Iris pigment epithelial cell (primary cell): ENCODE data around the gene TTC34.
"Not testable (repeated sequence)": the region's sequence is repeated elsewhere in the genome, so short reads cannot be mapped to it uniquely, and the experiment has no call there.

Experiments
- DNase-seq: peaks from one replicate; pipeline ENCODE4 v3.0.0-alpha.2; 2011; ENCODE audit warnings: low read depth

Gene TTC34

GRCh38 chr1:2810899-2811532, 9.5 kb upstream of the TTC34 start:
- DNase-seq: no peak

- no peak for DNase-seq
Measured at GRCh38 chr1:2810281-2810680, 8.8 kb upstream of the TTC34 start.

GRCh38 chr1:2809656-2810055, 8.2 kb upstream of the TTC34 start:
- no peak for DNase-seq

GRCh38 chr1:2808831-2809605, 7.5 kb upstream of the TTC34 start:
- DNase-seq: no peak

- no peak for DNase-seq
Measured at GRCh38 chr1:2808386-2808705, 6.9 kb upstream of the TTC34 start.

- no peak for DNase-seq
Measured at GRCh38 chr1:2807678-2808385, 6.3 kb upstream of the TTC34 start.

- DNase-seq: no peak
Measured at GRCh38 chr1:2807036-2807435, 5.5 kb upstream of the TTC34 start.

GRCh38 chr1:2806591-2806990, 5.1 kb upstream of the TTC34 start:
- DNase-seq: no peak

GRCh38 chr1:2805801-2806430, 4.4 kb upstream of the TTC34 start:
- DNase-seq: no peak

GRCh38 chr1:2804628-2805351, 3.3 kb upstream of the TTC34 start:
- no peak for DNase-seq

- no peak for DNase-seq
Measured at GRCh38 chr1:2803931-2804627, 2.6 kb upstream of the TTC34 start.

GRCh38 chr1:2803086-2803930, 1.8 kb upstream of the TTC34 start:
- no peak for DNase-seq

- DNase-seq: no peak
Measured at GRCh38 chr1:2802421-2802961, 998 bp upstream of the TTC34 start.

- no peak for DNase-seq
Measured at GRCh38 chr1:2801046-2801445, 447 bp downstream of the TTC34 start.

GRCh38 chr1:2800664-2801045, 838 bp downstream of the TTC34 start:
- DNase-seq: no peak

GRCh38 chr1:2799811-2800663, 1.5 kb downstream of the TTC34 start:
- no peak for DNase-seq

- not testable (repeated sequence) for DNase-seq
Measured at GRCh38 chr1:2798958-2799357, 2.5 kb downstream of the TTC34 start.

GRCh38 chr1:2797741-2798016, 3.8 kb downstream of the TTC34 start:
- DNase-seq: no peak

GRCh38 chr1:2796890-2797740, 4.4 kb downstream of the TTC34 start:
- DNase-seq: no peak
